GM12878 (cell line): ENCODE measurements around the gene TCF4. TPM values are rescaled to one million over a fixed set of nuclear protein-coding genes. Genes with fewer than 3 reads are reported as not detected.

ENCODE experiments used
- ATAC-seq: fragments of 200-7000 bp; cut with Tn5 transposase; 3 replicates; pipeline ENCODE4 v1.9.1; 2020; ENCODE audit warnings: mild to moderate bottlenecking, moderate library complexity
- BruUV-seq: library from RNA; stranded (reverse); fragments of 400-500 nt; replicated peaks from 2 replicates; lab custom pipeline; 2021; lab: Mats Ljungman, UMichigan
- CTCF ChIA-PET: fragments of 300-600 bp; sonication (Branson Sonifier 250); formaldehyde crosslinking; extraction: SDS; loops from one replicate; lab custom pipeline; 2021; ENCODE audit warnings: inconsistent platforms; lab: Yijun Ruan, JAX
- POLR2A ChIA-PET: fragments of 350-600 bp; formaldehyde crosslinking; extraction: SDS; loops from one replicate; lab custom pipeline; 2021; ENCODE audit warnings: inconsistent platforms; lab: Charles Lee
- RAD21 ChIA-PET: fragments of 300-600 bp; sonication (Branson Sonifier 250); formaldehyde crosslinking; loops from one replicate; lab custom pipeline; 2023; ENCODE audit warnings: antibody characterized with exemption; ENCODE audit not compliant: unreplicated experiment; lab: Charles Lee
- SMC1A ChIA-PET: fragments of 300-600 bp; sonication (Branson Sonifier 250); formaldehyde crosslinking; loops from one replicate; lab custom pipeline; 2023; ENCODE audit not compliant: unreplicated experiment, uncharacterized antibody; lab: Charles Lee
- DNase-seq: peaks from one replicate; pipeline ENCODE4 v3.0.0-alpha.2; 2011; ENCODE audit warnings: low read depth, low spot score
- FAIRE-seq: peaks from 3 replicates; lab custom pipeline; 2011; peaks lifted over from hg19 to GRCh38; lab: Jason Lieb, UNC
- H2AFZ ChIP-seq: 2 replicates; pipeline ENCODE4 v1.6.0; 2011; ENCODE audit warnings: low read depth, low read length, control low read depth; ENCODE audit not compliant: control insufficient read depth
- H3K27ac ChIP-seq: 2 replicates; pipeline ENCODE4 v1.5.1; 2011; ENCODE audit warnings: control low read depth; ENCODE audit not compliant: control insufficient read depth, insufficient read depth
- H3K27me3 ChIP-seq, 2 experiments: replicated peaks in 1 of 2; 2 replicates each; pipeline versions ENCODE4 v1.6.0 to v1.6.1; 2011; ENCODE audit warnings: low read length in 1 of 2; ENCODE audit not compliant: control insufficient read depth in 2 of 2, insufficient read depth in 2 of 2
- H3K36me3 ChIP-seq, 2 experiments: 2 replicates each; pipeline ENCODE4 v1.5.1; 2011; ENCODE audit warnings: low read length in 1 of 2; ENCODE audit not compliant: control insufficient read depth in 2 of 2, insufficient read depth in 2 of 2
- H3K4me1 ChIP-seq: 2 replicates; pipeline ENCODE4 v1.6.1; 2011; ENCODE audit warnings: mild to moderate bottlenecking, low read length, moderate library complexity, mixed read lengths; ENCODE audit not compliant: control insufficient read depth, insufficient read depth
- H3K4me2 ChIP-seq: 2 replicates; pipeline ENCODE4 v1.6.0; 2011; ENCODE audit warnings: control low read depth; ENCODE audit not compliant: control insufficient read depth, insufficient read depth
- H3K4me3 ChIP-seq: fragments of 200-600 bp; sonication (generic); 2 replicates; pipeline ENCODE4 v1.5.1; 2016
- H3K79me2 ChIP-seq: 2 replicates; pipeline ENCODE4 v1.6.0; 2011; ENCODE audit warnings: low read length; ENCODE audit not compliant: control insufficient read depth, insufficient read depth
- H3K9ac ChIP-seq: 2 replicates; pipeline ENCODE4 v1.8.0; 2011; ENCODE audit warnings: low read length, control low read depth, mixed read lengths; ENCODE audit not compliant: control insufficient read depth, insufficient read depth
- H3K9me3 ChIP-seq: replicated peaks from 3 replicates; pipeline ENCODE4 v1.5.1; 2011; ENCODE audit warnings: mild to moderate bottlenecking, low read length; ENCODE audit not compliant: control insufficient read depth, insufficient read depth
- H4K20me1 ChIP-seq: 2 replicates; pipeline ENCODE4 v1.6.0; 2011; ENCODE audit not compliant: control insufficient read depth, insufficient read depth
- BCL3 ChIP-seq: IDR thresholded peaks from 2 replicates; pipeline ENCODE4 v1.6.1; 2011; ENCODE audit warnings: borderline replicate concordance, low read depth, mild to moderate bottlenecking, moderate library complexity, low read length; ENCODE audit not compliant: insufficient read depth, poor library complexity, severe bottlenecking
- CBX3 ChIP-seq: fragments of 200-600 bp; sonication (generic); IDR thresholded peaks from 2 replicates; pipeline ENCODE4 v1.6.1; 2016; ENCODE audit warnings: low read depth, borderline replicate concordance
- CHD4 ChIP-seq: fragments of 200-600 bp; sonication (generic); IDR thresholded peaks from 2 replicates; pipeline ENCODE4 v1.6.1; 2016; ENCODE audit warnings: mild to moderate bottlenecking
- CREB1 ChIP-seq: IDR thresholded peaks from 2 replicates; pipeline ENCODE4 v1.6.1; 2012; ENCODE audit warnings: low read depth, mild to moderate bottlenecking, inconsistent platforms
- GABPA ChIP-seq: IDR thresholded peaks from 2 replicates; pipeline ENCODE4 v1.6.1; 2014; ENCODE audit warnings: antibody characterized with exemption, low read depth, mild to moderate bottlenecking, inconsistent platforms
- MYC ChIP-seq: IDR thresholded peaks from 2 replicates; pipeline ENCODE4 v1.6.1; 2011; ENCODE audit warnings: mild to moderate bottlenecking, low read length, moderate library complexity, inconsistent platforms; ENCODE audit not compliant: insufficient read depth, insufficient replicate concordance, insufficient read length, severe bottlenecking
- PRDM15 ChIP-seq: fragments of 450-650 bp; formaldehyde crosslinking; IDR thresholded peaks from 2 replicates; pipeline ENCODE4 v1.4.0; 2020; ENCODE audit warnings: mild to moderate bottlenecking, moderate library complexity
- SRF ChIP-seq, 2 experiments: IDR thresholded peaks; 2 replicates each; pipeline ENCODE4 v1.6.1; 2011; ENCODE audit warnings: low read depth in 2 of 2, low read length in 2 of 2, mild to moderate bottlenecking in 1 of 2, moderate library complexity in 1 of 2
- SUZ12 ChIP-seq: fragments of 200-600 bp; sonication (generic); IDR thresholded peaks from one replicate; pipeline ENCODE4 v1.6.1; 2018; ENCODE audit warnings: antibody characterized with exemption, mild to moderate bottlenecking; ENCODE audit not compliant: unreplicated experiment
- WGBS: methylation state at CpG from one replicate; pipeline ENCODE4 v1.1.6; 2016; ENCODE audit warnings: low lambda C conversion rate; ENCODE audit not compliant: insufficient replicate concordance, insufficient coverage; ENCODE audit errors: missing lambda C conversion rate; 5-methylcytosine and 5-hydroxymethylcytosine counted together
- in situ Hi-C: fragments of 300-500 bp; cut with MboI; formaldehyde crosslinking; loops from 9 replicates; pipeline ENCODE4 v1.14.3; 2018; ENCODE audit warnings: mixed read lengths
- intact Hi-C: fragments of 100-400 bp; cut with micrococcal nuclease; formaldehyde crosslinking; loops from one replicate; pipeline ENCODE4 v1.14.2; 2022; ENCODE audit not compliant: unreplicated experiment
- polyA plus RNA-seq, 11 experiments: library from polyadenylated mRNA; depleted of rRNA in 4 of 11; unstranded in 6 of 11; stranded (reverse) in 5 of 11; fragments of >200 nt; fragmentation: Nextera tagmentation in 4 of 11; fragmentation: Illumina TruSeq in 1 of 11; extraction: Ambion mirVana in 4 of 11; extraction: Trizol in 1 of 11; gene quantifications; 1 replicate in 1 of 11; 2 replicates in 10 of 11; pipeline versions ENCODE4 v1.2.1 to v1.2.3, GENCODE V29; 2011 to 2016; ENCODE audit warnings: inconsistent platforms in 2 of 11, missing spikeins in 2 of 11, low read depth in 1 of 11
- total RNA-seq, 4 experiments: library from RNA; depleted of rRNA in 3 of 4; stranded (reverse); fragments of >200 nt in 3 of 4; fragmentation: Illumina TruSeq in 1 of 4; extraction: Trizol in 1 of 4; gene quantifications; 2 replicates each; pipeline versions ENCODE4 v1.2.1 to v1.2.3, GENCODE V29; 2013 to 2021

TCF4 gene
- total and polyA plus RNA-seq, 10 of the 15 experiments (the other 5 are each of a cell fraction or from before 2014, with no cell fraction given): 15.2 to 94.0 (median 31.5) TPM

- TF ChIP-seq PRDM15 (no peak), MYC (no peak)
- TF ChIP-seq, all 136 proteins: peak for 0
Measured at GRCh38 chr18:55435592-55435991, 152.4 kb downstream of the TCF4 start (continued).

- Histone ChIP-seq H3K4me3 (no peak overlapping the region), H3K9me3 (no peaks in the 10 kb centered on the region), H3K9ac (no peak overlapping the region), H4K20me1 (no peaks in the 10 kb centered on the region), H3K4me2 (no peak overlapping the region), H3K36me3 (no peaks in the 10 kb centered on the region), H3K4me1 (no peaks in the 10 kb centered on the region)
- intact Hi-C loops: no loop called here
- ChIA-PET POLR2A (no interaction called here), SMC1A (no interaction called here), RAD21 (no interaction called here)
- in situ Hi-C loops: no loop called here
- ATAC-seq (no peak), DNase-seq (no peak), FAIRE-seq (no peak)
- TF ChIP-seq BCL3 (no peak), SRF (IDR thresholded peaks at IDR 0.05; ENCODE audit: low read depth in 2 of 2, low read length in 2 of 2) (no peak), GABPA (no peak), SUZ12 (no peak), CREB1 (no peak), CBX3 (no peak), CHD4 (no peak)
- TF ChIP-seq, all 136 proteins: peak for 0
- H3K79me2 ChIP-seq: no peaks in the 10 kb centered on the region
- H3K27ac ChIP-seq: no peak overlapping the region
- H2AFZ ChIP-seq: no peak overlapping the region
- H3K27me3 ChIP-seq: 0 out of 4 replicates have a peak, but pooled peaks cover 0 to 1% of the 10 kb centered on the region in 2 experiments
- BruUV-seq: no TSS peak
- CTCF ChIA-PET: interaction anchor here (0.8 kb wide), 1 partner anchor 9 kb away, joined by 3 read pairs; no protein-coding TSS in a partner anchor
- 58% methylated on average over 5 of the region's 5 CpGs for WGBS
Measured at GRCh38 chr18:55433648-55434047, 154.3 kb downstream of the TCF4 start.
